ENCODE measurements around the gene RASSF10.

Gene RASSF10

GRCh38 chr11:12993626-12994025 lies 15.5 kb upstream of the RASSF10 start:
- DNase-seq = no peak

DNA sequence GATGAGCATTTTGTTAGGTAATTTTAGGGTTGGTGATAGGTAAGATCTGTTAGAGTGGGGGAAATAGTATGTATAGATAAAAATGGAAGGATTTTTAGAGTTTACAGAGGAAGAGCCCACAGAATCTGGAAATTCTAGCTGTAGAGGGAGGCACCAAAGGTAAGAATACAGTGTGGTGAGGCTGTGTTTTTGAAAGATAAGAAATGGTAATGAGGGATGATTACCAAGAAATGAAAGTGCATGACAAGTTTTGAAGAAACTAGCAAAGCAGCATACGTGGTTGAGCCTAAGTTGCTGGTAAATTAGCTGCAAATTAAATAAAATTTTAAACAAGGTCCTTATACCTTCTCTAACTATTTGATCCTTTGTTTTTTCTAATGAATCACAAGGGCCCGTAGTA lies 14.6 kb upstream of the RASSF10 start:
- DNase-seq = no peak

- no peak for DNase-seq
Measured at GRCh38 chr11:12995188-12995587, 13.9 kb upstream of the RASSF10 start.

DNA sequence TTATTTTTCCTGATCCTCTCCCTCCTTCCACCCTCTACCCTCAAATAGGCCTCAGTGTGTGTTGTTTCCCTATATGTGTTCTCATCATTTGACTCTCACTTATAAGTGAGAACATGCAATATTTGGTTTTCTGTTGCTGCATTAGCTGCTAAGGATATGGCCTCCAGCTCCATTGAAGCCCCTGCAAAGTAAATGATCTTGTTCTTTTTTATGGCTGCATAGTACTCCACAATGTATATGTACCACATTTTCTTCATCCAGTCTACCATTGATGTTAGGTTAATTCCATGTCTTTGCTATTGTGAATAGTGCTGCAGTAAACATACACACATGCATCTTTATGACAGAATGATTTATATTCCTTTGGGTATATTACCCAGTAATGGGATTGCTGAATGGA lies 13.3 kb upstream of the RASSF10 start:
- DNase-seq = no peak

GRCh38 chr11:12997168-12997567 lies 11.9 kb upstream of the RASSF10 start:
- DNase-seq = no peak

DNA sequence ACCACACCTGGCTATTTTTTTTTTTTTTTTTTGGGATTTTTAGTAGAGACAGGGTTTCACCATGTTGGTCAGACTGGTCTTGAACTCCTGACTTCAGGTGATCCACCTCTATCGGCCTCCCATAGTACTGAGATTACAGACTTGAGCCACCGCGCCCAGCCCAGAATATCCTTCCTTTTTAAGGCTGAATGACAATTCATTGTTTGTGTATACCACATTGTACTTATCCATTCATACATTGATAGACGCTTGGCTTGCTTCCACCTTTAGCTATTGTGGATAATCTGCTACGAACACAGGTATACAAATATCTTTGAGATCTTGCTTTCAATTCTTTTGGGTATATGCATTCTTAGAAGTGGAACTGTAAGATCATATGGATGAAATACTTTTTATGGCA lies 10.8 kb upstream of the RASSF10 start:
- no peak for DNase-seq

GRCh38 chr11:12999597-12999996 lies 9.5 kb upstream of the RASSF10 start:
- no peak for DNase-seq

- DNase-seq = no peak
Measured at GRCh38 chr11:13000116-13000515, 9.0 kb upstream of the RASSF10 start.

GRCh38 chr11:13000721-13001120 lies 8.4 kb upstream of the RASSF10 start:
- no peak for DNase-seq

DNA sequence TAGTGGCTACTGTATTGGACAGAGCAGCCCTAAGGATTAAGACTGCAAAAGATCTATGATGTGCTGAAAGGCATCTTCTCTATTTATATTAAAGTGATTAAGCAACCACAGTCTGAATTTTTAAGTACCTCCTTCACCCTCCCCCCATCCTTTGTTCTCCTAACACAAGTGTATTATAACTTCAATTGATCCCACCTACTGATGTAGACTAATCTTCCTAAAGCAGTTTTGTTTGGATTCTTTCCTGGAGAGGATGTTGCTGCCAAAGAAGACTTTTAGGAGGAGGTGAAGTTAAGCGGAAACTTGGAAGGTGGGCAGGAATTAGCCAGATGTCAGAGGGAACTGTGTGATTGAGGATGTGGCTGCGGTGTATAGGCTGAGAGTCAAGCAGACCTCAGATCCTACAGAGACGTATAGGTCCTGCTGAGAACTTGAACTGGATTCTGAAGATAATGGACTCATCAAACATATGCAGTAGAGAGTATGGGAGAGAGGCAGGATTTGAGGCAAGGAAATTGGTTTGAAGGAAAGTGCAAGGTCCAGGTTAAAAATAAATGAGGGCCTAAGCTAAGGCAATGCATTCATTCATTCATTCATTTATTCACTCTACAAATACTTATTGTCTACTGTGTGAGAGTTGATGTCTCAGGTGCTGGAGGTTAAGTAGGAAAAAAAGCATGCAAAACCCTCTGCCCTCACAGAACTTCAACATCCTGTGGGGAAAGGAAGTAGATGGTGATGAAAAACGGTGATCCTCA lies 5.2 kb upstream of the RASSF10 start:
- no peak for DNase-seq

GRCh38 chr11:13007182-13008060 lies 1.7 kb upstream of the RASSF10 start:
- no peak for DNase-seq

DNA sequence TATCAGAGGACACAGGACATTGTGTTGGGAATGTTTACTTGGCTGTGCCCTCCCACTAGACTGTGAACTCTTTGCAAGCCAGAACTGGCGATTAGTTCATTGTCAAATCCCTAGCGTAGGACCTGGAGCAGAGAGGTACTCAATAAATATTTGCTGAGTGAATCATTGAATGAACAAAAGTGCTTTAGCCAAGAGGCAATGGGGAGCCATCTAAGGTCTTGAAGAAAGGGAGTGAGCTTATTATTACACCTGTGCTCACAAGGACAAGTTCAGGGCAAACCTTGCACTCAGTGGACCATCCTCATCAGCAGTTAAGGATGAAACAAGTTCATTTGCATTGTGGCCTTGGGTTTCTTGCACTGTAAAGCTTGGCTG lies 1.1 kb upstream of the RASSF10 start:
- DNase-seq = no peak

DNA sequence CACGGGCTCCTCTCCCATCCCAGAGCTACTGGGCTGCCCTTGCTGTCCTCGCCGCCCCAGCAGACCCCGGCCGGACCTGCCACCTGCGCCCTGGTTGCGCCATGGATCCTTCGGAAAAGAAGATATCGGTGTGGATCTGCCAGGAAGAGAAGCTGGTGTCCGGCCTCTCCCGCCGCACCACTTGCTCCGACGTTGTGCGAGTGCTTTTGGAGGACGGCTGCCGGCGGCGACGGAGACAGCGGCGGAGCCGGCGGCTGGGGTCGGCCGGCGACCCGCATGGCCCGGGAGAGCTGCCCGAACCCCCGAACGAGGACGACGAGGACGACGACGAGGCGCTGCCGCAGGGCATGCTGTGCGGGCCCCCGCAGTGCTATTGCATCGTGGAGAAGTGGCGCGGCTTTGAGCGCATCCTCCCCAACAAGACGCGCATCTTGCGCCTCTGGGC lies 382 bp downstream of the RASSF10 start:
- DNase-seq = no peak

GRCh38 chr11:13009921-13010748 lies 1.0 kb downstream of the RASSF10 start:
- DNase-seq = peak in 5 of 56 donors; percentile 8 to 32 (median 16)

DNA sequence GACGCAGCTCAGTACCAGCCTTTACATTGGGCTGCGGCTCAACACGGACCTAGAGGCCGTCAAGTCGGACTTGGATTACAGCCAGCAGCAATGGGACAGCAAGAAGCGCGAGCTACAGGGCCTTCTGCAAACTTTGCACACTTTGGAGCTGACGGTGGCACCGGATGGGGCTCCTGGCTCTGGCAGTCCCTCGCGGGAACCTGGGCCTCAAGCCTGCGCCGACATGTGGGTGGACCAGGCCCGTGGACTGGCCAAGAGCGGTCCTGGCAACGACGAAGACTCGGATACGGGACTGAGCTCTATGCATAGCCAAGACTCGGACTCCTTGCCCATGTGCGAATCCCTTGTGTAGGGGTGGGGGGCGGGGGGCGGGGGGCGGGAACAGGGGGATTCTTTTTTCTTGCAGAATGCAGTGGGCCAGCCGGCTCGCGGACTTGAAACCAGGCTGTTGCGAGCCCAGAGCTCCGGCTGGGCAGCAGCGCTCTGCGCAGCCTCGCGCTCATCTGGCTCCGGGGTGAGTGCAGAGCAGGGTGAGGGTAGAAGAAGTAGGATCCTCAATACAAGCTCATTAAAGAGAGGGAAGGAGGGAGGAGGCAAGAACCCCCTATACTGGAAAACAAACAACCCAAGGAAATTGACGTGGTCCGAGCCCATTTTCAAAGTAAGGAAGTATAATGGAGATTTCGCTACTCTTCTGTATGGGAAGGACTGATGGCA lies 1.8 kb downstream of the RASSF10 start:
- peak in 9 of 56 donors; percentile 12 to 50 (median 37) for DNase-seq

DNA sequence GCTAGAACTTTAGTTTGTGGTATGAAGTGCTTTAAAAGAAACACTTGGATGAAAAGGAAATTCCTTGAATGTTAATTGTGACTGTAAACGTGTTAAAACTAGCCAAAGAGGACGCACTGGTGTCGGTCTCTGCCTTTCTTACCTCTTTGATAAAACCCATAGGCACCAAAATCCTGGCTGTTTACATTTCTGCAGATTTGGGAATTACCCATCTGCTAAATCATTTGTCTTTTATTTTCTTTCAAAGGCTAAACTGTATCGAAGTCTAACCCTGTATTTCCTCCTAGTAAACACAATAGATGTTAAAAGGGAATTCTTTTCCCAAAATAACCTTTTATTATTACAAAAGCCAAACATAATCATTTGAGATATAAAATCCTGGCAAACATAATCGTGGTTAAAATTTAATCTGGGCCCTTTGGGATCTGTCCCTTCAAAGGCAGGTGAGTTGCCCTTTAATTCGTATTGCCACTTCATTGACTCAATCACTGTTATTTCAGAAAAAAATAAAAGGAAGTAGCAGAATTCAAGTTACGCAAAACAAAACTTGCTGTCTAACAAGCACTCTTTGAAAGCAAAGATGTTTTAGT lies 2.4 kb downstream of the RASSF10 start:
- DNase-seq = no peak

- no peak for DNase-seq
Measured at GRCh38 chr11:13012056-13012661, 3.0 kb downstream of the RASSF10 start.

DNA sequence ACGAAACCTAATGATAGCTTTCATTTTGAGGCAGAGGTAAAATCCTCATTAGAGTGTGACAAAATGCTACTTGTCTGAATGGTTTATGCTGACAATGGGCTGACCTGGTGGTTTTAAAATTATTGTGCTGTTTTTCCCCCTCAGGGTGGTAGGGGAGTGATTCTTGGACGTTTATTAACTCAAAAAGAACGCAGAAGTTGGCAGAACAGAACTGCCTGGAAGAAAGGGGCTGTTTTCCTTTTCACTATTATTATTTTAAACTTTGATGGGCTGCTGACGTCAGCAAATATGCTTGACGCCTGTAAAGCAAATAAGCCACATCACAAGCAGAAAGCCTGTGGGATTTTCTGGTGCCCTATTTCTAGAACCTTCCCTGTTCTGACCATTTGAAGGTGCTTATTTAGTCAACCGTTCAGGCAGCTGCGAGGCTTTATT lies 4.0 kb downstream of the RASSF10 start:
- DNase-seq = no peak

DNA sequence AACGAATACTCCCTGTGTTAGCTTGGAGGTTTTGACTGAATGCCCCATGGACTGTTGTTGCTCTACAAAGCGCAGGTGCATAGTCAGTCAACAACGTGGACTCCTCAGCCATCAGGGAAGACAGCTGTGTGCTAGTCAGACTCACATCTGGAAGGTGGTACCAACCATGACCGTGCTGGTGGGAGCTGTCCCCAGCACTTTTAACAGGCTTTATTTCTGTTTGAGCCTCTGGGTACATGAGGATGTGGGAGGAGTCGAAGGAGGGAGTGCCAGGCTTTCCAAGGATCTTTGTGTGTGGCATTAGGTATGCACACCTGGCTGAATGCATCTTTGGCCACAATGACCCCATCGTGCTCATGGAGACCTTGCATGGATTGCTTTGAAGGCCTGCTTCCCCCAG lies 6.6 kb downstream of the RASSF10 start:
- no peak for DNase-seq

GRCh38 chr11:13016415-13016814 lies 7.3 kb downstream of the RASSF10 start:
- no peak for DNase-seq

Data from nucleus accumbens (tissue), 56 donors.